DMS114 treated with DMSO at 0.1 percent for 48 hours (cell line): Measurements from ENCODE around the gene CRB1.
A peak's percentile ranks its signal among the peaks of the same experiment; 100 is the strongest.

Experiments
- DNase-seq: peaks from one replicate; lab custom pipeline; 2025; ENCODE audit not compliant: unreplicated experiment; lab: John Stamatoyannopoulos, UW

Gene CRB1

DNA sequence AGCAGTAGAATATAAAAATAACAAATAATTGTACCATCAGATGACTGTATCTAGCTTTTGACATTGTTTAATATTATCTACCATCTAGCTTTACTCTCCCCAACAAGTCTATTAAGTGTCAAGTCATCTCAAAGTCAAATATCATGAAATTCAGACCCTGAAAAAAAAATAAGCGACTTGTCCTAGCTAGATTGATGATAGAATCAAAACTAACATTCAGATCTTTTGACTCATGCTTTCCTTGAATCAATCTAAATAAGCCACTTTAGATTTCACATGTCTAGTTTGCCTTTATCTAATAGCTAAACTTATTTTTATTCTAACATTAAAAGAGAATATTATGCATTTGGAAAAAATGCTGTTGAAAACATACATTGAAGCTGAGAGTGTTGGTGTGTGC lies 35.4 kb downstream of the CRB1 start:
- DNase-seq, result no peak

DNA sequence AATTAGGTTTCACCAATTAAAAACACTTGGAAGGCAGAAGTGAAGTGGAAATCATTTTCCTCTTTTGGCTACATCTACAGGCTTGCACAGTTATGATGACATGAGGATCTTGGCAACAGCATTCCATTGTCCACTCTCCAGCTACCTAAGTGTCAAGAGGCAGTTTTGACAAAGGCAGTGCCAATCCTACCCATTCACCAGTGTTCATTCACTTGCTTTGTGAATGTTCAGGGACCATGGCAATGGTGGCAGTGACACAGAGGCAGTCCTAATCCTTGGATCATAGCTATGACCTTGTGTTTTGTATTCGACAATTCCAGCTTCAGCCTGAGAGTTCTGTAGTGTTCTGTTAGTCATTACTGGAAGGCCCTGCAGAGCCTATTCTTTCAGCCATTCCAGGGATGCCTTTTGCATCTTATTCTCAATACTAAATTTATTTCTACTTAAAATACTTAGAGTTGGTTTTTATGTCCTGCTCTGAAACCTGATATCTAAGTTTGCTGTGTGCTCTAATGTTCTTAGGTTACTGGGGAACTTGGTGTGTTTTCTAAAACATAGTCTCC lies 36.7 kb downstream of the CRB1 start:
- no peak for DNase-seq

DNA sequence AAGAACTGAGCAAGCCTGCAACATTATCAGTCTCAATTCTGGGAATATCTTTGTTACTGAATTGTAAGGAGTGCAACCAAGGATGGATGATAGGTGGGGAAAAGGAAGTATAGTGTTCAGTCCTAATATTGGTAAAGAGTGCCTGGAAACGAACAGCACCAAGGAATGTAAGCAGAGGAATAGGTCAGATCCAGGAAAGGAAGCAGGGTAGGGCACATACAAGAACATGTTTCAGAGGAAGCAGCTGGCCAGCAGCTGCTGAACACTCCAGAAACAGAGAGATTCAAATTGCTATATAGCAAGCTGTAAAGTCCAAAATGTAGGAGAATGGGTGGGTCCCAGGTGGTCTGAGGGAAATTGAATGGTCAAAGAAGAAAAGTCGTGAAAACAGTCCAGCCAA lies 37.9 kb downstream of the CRB1 start:
- DNase-seq, result no peak

DNA sequence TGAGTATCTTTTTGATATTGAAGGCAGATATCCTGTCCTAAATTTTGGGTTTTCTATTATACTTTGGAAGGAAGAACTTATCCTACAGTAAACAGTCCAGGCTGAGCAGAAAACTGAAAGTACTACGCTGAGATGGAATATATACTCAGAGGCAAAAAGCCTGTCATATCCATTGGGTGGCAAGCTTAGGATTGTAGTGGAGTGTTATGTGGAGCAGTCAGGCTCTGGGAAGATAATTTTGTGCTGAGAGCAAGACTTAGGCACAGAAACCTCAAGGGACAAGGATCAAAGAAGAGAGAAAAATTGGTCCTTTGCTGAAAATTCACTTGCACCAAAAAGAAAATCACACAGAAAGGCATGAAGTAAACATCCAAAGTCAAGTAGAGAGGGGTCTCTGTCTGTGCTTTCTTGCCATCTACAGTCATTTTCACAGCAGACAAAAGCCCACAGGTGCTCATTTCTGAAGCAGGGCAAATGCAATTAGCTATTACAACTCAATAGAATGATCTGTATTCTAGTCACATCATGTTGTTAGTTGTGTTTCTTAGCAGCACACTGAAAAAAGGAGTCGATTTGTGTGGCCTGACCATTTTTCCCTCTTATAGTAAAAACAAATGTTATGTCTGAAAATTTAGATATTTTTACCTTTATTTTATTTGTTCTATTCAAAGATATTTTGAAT lies 38.5 kb downstream of the CRB1 start:
- no peak for DNase-seq

DNA sequence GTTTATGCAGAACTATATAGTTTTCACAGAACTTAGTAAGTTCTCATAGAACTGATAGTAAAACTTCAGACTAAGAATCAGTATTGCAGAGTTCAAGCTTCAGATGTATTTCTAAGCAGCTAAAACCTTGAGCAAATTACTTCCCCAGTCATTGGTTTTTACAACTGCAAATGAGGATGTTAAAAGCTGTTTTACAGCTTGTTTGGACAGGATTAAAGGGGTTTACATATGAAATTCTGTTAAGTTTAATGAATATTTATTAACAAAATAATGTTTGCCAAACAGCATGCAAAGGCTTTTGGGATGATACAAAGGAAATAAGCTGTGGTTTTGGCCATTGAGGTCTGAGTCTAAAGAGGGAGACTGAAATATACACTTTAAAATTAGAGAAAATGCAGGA lies 39.1 kb downstream of the CRB1 start:
- no peak for DNase-seq

DNA sequence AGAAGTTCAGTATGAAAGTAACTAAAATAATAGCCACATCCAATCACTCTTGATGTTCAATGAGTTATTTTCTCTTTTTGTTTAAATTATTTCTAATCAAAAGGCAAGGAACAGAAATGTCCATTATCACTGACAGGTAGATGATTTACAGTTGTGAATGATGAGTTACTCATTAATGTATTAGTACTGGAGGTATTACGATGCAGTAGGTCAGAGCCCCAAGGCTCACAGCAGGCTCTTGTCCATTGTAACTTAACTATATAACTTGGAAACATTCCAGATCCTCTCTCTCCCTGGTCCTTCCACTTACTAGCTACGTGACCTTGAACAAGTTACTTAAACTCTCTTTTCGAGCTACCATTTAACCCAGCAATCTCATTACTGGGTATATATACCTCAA lies 39.5 kb downstream of the CRB1 start:
- no peak for DNase-seq

DNA sequence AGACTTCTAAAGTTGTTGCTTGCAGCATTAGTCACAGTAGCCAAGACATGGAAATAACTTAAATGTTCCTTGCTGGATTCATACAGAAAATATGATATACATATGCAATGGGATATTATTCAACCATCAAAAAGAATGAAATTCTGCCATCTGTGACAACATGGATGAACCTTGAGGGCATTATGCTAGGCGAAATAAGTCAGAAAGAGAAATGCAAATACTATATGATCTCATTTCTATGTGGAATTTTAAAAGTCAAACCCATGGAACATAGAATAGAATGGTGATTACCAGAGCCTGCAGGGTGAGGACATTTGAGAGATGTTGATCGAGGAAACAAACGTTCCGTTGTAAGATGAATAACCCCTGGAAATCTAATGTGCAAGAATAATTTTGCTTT lies 43.0 kb downstream of the CRB1 start:
- DNase-seq, result no peak

DNA sequence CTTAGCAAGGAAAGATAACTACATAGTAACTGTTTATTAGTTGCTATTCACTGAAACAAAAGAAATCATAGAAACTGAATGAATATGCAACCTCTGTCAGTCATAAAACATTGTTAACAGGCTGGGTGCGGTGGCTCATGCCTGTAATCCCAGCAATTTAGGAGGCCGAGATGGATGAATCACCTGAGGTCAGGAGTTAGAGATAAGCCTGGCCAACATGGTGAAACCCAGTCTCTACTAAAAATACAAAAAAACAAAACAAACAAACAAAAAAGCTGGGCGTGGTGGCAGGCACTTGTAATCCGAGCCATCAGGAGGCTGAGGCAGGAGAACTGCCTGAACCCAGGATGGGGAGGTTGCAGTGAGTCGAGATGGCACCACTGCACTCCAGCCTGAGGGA lies 44.1 kb downstream of the CRB1 start:
- DNase-seq, result no peak

DNA sequence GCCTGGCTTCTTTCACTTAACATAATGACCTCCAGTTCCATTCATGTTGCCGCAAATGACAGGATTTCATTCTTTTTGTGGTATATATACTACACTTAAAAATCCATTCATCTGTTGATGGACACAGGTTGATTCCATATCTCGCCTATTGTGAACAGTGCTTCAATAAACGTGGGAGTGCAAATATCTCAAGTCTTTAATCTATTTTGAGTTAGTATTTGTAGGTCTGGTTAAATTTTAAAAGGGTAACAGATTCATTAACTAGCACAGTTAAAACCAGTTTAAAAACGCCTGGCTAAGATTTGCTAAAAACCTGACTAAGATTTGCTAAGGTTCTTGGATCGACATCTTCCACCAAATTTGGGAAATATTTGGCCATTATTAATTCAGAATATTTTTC lies 45.7 kb downstream of the CRB1 start:
- DNase-seq, result no peak

DNA sequence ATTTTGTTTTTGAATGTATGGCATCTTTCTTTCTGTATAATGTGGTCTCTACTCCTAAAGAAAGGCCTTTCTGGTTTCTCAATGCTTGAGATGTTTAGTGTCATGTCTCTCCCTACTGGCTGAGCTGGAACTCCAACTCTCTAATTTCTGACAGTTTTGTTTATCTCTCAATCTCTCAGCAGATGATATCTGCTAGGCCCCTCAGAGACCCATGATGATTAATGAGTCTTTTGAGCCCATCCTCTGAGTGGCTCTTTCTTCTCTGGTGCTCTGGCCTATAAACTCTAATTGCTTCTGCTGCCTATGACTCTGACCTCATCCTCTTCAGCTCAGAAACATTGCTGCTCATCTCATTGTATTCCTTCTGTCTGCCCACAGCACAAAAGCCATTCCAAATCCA lies 46.6 kb downstream of the CRB1 start:
- DNase-seq, result no peak

DNA sequence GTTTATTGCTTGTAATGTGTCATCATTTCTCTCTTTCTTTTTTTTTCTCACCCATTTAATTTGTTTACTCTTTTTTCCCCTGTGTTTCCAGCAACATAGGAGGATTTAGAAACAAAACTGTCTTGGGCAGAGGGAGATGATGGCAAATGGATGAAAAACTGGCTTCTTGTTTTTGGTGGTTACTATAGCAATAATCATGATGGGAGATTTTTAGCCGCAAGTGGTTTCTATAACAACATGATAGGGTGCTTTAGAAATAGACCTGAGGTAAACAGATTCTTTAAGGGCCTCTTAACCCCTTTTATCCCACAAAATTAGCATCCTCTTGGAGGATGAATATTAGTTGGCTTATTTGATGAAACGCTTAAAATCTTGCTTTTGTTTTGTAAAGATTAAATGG lies 51.6 kb downstream of the CRB1 start:
- DNase-seq, result no peak

DNA sequence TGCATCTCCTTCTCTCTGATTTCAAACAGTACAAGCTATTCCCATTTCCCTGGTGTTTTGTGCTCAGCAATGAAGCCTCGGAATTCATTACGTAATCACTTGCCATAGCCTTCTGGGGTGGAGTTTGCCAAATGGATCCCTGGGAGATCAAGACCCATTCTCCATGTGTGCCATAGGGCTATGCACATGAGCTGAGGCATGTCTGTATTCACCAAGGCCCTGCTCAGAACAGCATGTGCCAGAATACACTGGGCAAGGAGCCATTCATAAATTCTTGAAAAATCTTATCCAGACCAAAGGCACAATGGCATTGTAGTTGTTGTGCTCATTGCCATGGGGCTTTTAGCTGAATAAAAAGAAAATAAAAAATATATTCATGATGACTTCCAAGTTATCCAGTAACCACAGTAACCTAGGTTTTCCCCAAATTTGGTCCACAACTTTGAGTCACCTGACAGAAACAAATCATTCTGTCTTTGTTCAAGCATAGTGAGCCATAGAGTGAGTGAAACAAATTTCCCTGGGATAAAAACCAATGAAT lies 53.0 kb downstream of the CRB1 start:
- DNase-seq, result no peak

DNA sequence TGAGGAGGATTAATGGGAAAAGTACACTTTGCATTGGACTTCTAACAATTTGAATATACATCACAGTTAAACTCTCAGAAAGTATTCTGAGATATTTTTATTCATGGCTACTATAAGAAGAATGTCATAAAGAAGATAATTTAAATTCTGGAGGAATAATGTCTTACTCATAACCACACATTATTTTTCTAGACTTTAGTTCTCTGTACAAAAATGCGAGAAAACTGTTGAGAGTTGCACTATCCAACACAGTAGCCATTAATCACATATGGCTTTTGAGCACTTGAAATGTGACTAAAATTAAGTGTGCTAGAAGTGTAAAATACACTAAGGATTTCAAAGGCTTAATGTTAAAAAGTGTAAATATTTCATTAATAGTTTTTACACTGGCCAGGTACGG lies 53.8 kb downstream of the CRB1 start:
- no peak for DNase-seq

DNA sequence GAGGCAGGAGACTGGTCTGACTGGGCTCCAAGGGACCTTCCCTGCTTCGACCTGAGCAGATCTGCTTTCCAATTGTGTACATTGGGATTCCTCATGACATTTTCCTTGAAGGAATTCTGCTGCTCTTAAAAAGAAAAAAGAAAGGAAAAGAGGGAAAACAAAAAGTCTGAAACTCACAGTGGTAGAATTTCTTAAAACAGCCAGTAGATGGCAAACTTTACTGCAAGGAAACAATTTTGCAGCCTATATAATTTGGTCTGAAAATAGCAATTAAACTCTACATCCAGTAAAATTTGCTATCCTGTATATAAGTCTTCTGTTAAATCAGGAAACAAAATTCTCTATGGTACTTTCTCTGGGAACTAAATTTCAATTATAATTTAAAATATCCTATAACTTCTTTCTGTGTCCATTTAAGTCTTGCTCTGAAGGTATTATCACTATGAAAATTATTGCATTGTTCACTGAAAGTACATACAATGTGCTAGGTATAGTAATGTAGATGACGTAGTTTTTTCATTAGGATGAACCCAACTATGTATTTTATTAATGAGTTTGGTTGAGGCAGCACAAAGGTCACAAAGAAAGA lies 59.8 kb downstream of the CRB1 start:
- peak; percentile 32 for DNase-seq

DNA sequence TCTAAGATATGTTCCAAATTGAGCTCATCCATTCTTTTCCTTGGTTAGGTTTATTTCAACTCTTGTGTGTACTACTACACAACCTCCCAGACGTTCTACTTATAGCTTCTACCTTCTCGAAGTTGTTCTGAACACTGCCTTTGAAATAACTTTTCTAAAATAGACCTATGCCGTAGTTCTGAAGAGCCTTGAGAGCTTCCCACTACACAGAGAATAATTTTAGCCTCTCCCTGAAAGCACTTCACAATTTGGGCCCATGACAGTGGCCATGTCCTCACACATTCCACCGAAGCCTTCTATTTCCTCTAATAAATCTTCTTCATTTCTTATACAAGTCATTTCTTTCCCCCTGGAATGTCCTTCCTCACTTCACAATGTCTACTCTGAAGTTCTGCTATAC lies 62.2 kb downstream of the CRB1 start:
- DNase-seq, result no peak

DNA sequence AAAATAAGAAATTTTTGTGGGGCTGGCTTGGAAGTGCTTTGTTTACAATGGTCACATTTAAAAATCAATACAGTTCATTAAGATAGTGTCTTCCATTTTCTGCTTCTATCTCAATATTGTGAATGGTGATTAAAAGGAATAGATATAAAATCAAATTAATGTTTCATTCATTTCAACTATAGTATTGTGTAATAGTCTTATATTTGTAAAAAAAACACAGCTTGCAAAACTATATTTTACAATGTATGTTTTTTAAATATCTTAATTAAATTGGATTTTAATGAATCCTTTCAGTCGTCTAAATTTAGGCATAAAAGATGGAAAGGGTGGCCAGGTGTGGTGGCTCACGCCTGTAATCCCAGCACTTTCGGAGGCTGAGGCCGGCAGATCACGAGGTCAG lies 63.5 kb downstream of the CRB1 start:
- DNase-seq, result no peak

DNA sequence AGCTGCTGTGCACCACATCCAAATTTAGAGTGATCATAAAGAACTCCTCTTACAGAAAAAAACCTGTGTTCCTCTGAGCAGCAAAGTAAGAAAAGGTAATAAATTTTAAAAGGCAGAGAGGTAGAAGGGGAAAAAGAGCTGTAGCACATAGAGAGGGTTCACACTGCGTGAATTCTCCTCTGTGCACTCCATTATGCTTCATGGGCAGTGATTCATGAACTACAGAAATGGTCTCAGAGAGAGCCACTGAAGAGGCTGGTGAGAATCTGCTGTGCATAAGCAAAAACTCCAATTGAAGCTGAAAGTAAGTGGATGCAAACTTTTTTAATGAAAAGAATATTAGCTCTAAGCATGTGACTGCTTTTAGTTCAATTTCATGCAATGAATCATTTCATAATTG lies 65.0 kb downstream of the CRB1 start:
- no peak for DNase-seq

DNA sequence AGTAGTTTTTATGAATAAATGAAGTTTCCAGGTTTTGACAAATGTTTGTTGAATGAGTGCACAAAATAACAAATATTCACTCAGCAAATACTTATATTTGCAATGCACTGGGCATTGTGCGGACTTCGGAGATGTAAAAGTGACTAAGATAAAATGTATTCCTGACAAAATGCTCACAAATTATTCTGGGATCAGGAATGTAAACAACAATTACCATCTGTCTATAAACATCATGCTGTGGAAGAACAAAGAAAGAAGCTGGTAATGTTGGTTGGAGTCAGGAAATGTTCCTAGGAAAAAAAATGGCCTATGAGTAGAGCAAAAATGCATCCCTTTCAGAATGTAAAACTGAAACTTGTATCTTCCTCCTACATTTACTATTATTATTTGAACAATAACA lies 68.5 kb downstream of the CRB1 start:
- no peak for DNase-seq

DNA sequence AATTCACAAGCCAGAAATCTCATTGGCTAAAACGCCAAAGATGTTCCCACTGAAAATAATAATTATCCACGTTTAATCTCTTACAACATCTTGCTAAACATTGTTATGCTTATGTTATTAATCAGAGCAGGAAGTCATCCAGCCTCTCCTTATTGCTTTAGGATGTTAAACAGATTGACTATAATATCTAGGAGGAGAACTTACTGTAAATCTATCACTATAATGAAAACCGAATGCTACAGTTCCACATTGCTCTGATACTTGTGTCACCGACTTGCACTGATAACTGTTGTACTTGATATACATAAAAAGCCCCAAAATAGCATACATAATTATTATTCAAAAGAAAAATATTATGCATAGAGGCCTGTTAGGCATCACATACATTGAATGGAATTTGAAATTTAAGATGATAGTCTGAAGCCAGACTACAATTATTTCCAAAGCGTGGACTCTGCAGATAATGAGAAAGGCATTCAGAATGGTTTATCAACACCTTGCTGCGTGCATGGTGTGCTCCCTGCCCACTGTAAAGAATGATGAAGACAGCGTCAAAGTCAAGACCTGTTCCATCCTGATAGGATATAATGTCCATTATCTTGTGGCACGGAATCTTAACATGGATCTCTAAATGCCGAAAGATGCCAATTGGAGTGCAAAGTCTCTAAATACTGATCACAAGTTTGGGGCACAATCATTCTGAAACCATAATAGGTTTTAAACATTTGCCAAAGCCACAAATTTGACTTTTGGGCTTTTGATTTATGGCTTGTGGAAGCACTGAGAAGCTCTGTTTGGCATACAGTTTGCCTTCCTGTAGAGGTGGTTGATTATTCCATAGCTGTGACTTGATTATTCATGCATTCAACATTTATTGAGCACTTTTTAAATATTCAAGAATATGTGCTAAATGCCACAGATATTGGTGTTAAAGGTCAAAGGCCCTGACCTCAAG lies 71.3 kb downstream of the CRB1 start:
- no peak for DNase-seq

DNA sequence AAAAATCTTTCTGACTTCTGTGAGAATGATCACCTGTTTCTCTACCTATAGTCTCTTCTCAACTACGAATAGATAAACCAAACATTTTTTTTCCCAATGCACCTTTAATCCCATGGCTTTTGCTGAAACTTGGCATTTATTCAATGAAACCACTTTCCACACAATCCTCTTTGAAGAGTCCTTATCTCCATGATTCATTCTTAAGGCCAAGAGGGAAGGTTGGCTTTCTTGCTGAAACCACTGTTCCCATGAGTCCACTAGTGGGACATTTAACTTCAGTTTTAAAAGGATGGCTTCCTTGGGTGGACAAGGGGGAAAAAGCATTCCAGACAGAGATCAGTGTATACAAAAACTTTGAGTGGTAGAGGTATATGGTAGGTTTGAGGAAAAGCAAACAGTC lies 73.6 kb downstream of the CRB1 start:
- DNase-seq, result no peak

DNA sequence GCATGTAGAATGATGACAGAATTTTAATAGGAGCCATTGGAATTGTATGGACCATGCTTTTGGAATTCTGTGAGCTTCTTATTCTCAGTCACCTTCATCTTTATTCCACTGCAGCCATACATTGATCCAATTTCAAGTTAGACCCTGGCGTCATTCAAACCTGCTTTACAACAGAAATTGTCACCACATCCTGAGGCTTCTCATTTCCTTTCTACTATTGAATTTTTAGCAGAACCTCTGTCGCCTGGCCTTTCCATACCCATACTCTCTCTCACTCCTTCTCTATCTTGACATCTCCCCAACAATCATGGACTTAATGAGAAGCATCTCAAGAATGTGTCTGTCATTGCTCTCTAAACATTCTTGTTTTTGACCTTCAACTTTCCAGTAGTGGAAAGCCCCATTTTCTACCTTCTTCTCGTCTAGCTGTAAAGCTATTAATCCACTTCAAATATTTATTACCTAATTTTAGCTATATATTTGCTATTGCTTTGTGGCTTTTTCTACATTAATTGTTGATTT lies 74.1 kb downstream of the CRB1 start:
- DNase-seq, result no peak
